Measurements from ENCODE around the gene PIK3C2A.

The PIK3C2A gene

DNA sequence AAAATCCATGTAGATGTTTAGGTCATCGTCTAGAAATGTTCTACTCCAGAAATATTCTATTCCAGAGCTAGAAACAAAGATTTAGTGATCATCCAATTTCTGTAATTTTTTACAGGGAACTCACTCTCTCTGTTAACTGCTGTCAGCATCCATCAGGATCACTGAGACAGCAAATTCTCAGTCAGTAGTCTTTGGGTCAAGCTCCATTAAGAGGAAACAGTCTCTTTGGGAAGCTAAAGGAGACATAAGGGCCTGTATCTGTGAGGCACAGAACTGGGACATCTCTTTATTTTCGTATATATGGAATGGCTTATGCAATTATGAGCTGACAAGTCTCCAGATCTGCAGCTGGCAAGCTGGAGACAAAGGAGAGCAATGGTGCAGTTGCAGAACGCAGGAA lies 48.3 kb downstream of the PIK3C2A start:
- no peak for DNase-seq

All from hematopoietic multipotent progenitor cell treated with erythropoietin and hydrocortisone succinate and interleukin-3 and kit ligand, for 8 days (in vitro differentiated cells).